ENCODE data around the gene PTPRN2. TPM values are rescaled to one million over a fixed set of nuclear protein-coding genes. Genes with fewer than 3 reads are reported as not detected.

PTPRN2 gene
- total RNA-seq, 1 experiment from 2014 or later, result 0.16 TPM

- no peak for DNase-seq (ENCODE audit: low read depth, low spot score)
- in situ Hi-C loops (cut with HindIII; ENCODE audit: low pct_unique_long_range_greater_than_20kb, low sequenced_read_pairs), result no loop called here
Measured at GRCh38 chr7:158141806-158142518, 445.7 kb downstream of the PTPRN2 start.

GRCh38 chr7:158141221-158141582, 446.4 kb downstream of the PTPRN2 start:
- in situ Hi-C loops (cut with HindIII; ENCODE audit: low pct_unique_long_range_greater_than_20kb, low sequenced_read_pairs), result no loop called here
- no peak for DNase-seq (ENCODE audit: low read depth, low spot score)

- in situ Hi-C loops (cut with HindIII; ENCODE audit: low pct_unique_long_range_greater_than_20kb, low sequenced_read_pairs), result no loop called here
- no peak for DNase-seq (ENCODE audit: low read depth, low spot score)
Measured at GRCh38 chr7:158140538-158141220, 446.9 kb downstream of the PTPRN2 start.

GRCh38 chr7:158139499-158139898, 448.1 kb downstream of the PTPRN2 start:
- in situ Hi-C loops (cut with HindIII; ENCODE audit: low pct_unique_long_range_greater_than_20kb, low sequenced_read_pairs), result no loop called here
- no peak for DNase-seq (ENCODE audit: low read depth, low spot score)

- no peak for DNase-seq (ENCODE audit: low read depth, low spot score)
- in situ Hi-C loops (cut with HindIII; ENCODE audit: low pct_unique_long_range_greater_than_20kb, low sequenced_read_pairs), result no loop called here
Measured at GRCh38 chr7:158138329-158138597, 449.4 kb downstream of the PTPRN2 start.

GRCh38 chr7:158137516-158138328, 449.9 kb downstream of the PTPRN2 start:
- DNase-seq (ENCODE audit: low read depth, low spot score), result no peak
- in situ Hi-C loops (cut with HindIII; ENCODE audit: low pct_unique_long_range_greater_than_20kb, low sequenced_read_pairs), result no loop called here

- in situ Hi-C loops (cut with HindIII; ENCODE audit: low pct_unique_long_range_greater_than_20kb, low sequenced_read_pairs), result no loop called here
- DNase-seq (ENCODE audit: low read depth, low spot score), result no peak
Measured at GRCh38 chr7:158135931-158136330, 451.7 kb downstream of the PTPRN2 start.

- no peak for DNase-seq (ENCODE audit: low read depth, low spot score)
- in situ Hi-C loops (cut with HindIII; ENCODE audit: low pct_unique_long_range_greater_than_20kb, low sequenced_read_pairs), result no loop called here
Measured at GRCh38 chr7:158134824-158135223, 452.8 kb downstream of the PTPRN2 start.

GRCh38 chr7:158133515-158134271, 453.9 kb downstream of the PTPRN2 start:
- DNase-seq (ENCODE audit: low read depth, low spot score), result no peak
- in situ Hi-C loops (cut with HindIII; ENCODE audit: low pct_unique_long_range_greater_than_20kb, low sequenced_read_pairs), result no loop called here

- in situ Hi-C loops (cut with HindIII; ENCODE audit: low pct_unique_long_range_greater_than_20kb, low sequenced_read_pairs), result no loop called here
- DNase-seq (ENCODE audit: low read depth, low spot score), result no peak
Measured at GRCh38 chr7:158133057-158133456, 454.6 kb downstream of the PTPRN2 start.

- no peak for DNase-seq (ENCODE audit: low read depth, low spot score)
- in situ Hi-C loops (cut with HindIII; ENCODE audit: low pct_unique_long_range_greater_than_20kb, low sequenced_read_pairs), result no loop called here
Measured at GRCh38 chr7:158130023-158130409, 457.6 kb downstream of the PTPRN2 start.

GRCh38 chr7:158129037-158130022, 458.3 kb downstream of the PTPRN2 start:
- no peak for DNase-seq (ENCODE audit: low read depth, low spot score)
- in situ Hi-C loops (cut with HindIII; ENCODE audit: low pct_unique_long_range_greater_than_20kb, low sequenced_read_pairs), result no loop called here

GRCh38 chr7:158128572-158128971, 459.1 kb downstream of the PTPRN2 start:
- no peak for DNase-seq (ENCODE audit: low read depth, low spot score)
- in situ Hi-C loops (cut with HindIII; ENCODE audit: low pct_unique_long_range_greater_than_20kb, low sequenced_read_pairs), result no loop called here

- DNase-seq (ENCODE audit: low read depth, low spot score), result no peak
Measured at GRCh38 chr7:158127241-158127640, 460.4 kb downstream of the PTPRN2 start.

GRCh38 chr7:158126661-158127060, 461.0 kb downstream of the PTPRN2 start:
- in situ Hi-C loops (cut with HindIII; ENCODE audit: low pct_unique_long_range_greater_than_20kb, low sequenced_read_pairs), result no loop called here
- DNase-seq (ENCODE audit: low read depth, low spot score), result no peak

More at GRCh38 chr7:158127241-158127640, 460.4 kb downstream of the PTPRN2 start:
- in situ Hi-C loops (cut with HindIII; ENCODE audit: low pct_unique_long_range_greater_than_20kb, low sequenced_read_pairs), result no loop called here

GRCh38 chr7:158125721-158126120, 461.9 kb downstream of the PTPRN2 start:
- in situ Hi-C loops (cut with HindIII; ENCODE audit: low pct_unique_long_range_greater_than_20kb, low sequenced_read_pairs), result no loop called here
- DNase-seq (ENCODE audit: low read depth, low spot score), result no peak

- DNase-seq (ENCODE audit: low read depth, low spot score), result no peak
Measured at GRCh38 chr7:158125091-158125490, 462.5 kb downstream of the PTPRN2 start.

More at GRCh38 chr7:158125091-158125490, 462.5 kb downstream of the PTPRN2 start:
- in situ Hi-C loops (cut with HindIII; ENCODE audit: low pct_unique_long_range_greater_than_20kb, low sequenced_read_pairs), result no loop called here

Data from SK-MEL-5 (cell line).